SK-N-SH treated with all-trans-retinoic acid at 6 μM for 48 hours (cell line): ENCODE measurements around the gene LAP3.

ENCODE experiments used
- ATAC-seq: fragments of 200-7000 bp; cut with Tn5 transposase; 3 replicates; pipeline ENCODE4 v1.9.1; 2020; ENCODE audit warnings: mild to moderate bottlenecking, moderate library complexity
- ARNTL ChIP-seq: fragments of 450-650 bp; formaldehyde crosslinking; IDR thresholded peaks from 2 replicates; pipeline ENCODE4 v1.5.0; 2020; ENCODE audit warnings: low read depth, mild to moderate bottlenecking, moderate library complexity, borderline replicate concordance
- BACH2 ChIP-seq: fragments of 250-450 bp; sonication (Bioruptor Pico); IDR thresholded peaks from 2 replicates; pipeline ENCODE4 v1.9.0; 2021; ENCODE audit warnings: mild to moderate bottlenecking, borderline replicate concordance
- ESRRG ChIP-seq: fragments of 250-450 bp; sonication (Bioruptor Pico); IDR thresholded peaks from 2 replicates; pipeline ENCODE4 v1.6.1; 2021; ENCODE audit warnings: mild to moderate bottlenecking
- ISL1 ChIP-seq: fragments of 250-450 bp; sonication (Bioruptor Pico); IDR thresholded peaks from 2 replicates; pipeline ENCODE4 v2.1.2; 2022; ENCODE audit warnings: mild to moderate bottlenecking, moderate library complexity
- OSR1 ChIP-seq: fragments of 250-450 bp; sonication (Bioruptor Pico); IDR thresholded peaks from 2 replicates; pipeline ENCODE4 v1.8.0; 2022; ENCODE audit warnings: moderate library complexity, mild to moderate bottlenecking, inconsistent platforms
- RARB ChIP-seq: fragments of 250-450 bp; sonication (Bioruptor Pico); IDR thresholded peaks from 2 replicates; pipeline ENCODE4 v1.8.0; 2021; ENCODE audit warnings: mild to moderate bottlenecking, moderate library complexity
- ZC3H10 ChIP-seq: fragments of 250-450 bp; sonication (Bioruptor Pico); IDR thresholded peaks from 2 replicates; pipeline ENCODE4 v1.5.1; 2021; ENCODE audit warnings: mild to moderate bottlenecking, moderate library complexity
- ZFP3 ChIP-seq: fragments of 250-450 bp; sonication (Bioruptor Pico); IDR thresholded peaks from 2 replicates; pipeline ENCODE4 v1.5.0; 2020; ENCODE audit warnings: mild to moderate bottlenecking, moderate library complexity
- ZNF565 ChIP-seq: fragments of 450-650 bp; formaldehyde crosslinking; conservative IDR thresholded peaks from 2 replicates; pipeline ENCODE4 v1.5.0; 2020; ENCODE audit warnings: low read depth, mild to moderate bottlenecking, moderate library complexity
- ZNF8 ChIP-seq: fragments of 450-650 bp; formaldehyde crosslinking; IDR thresholded peaks from 2 replicates; pipeline ENCODE4 v1.5.0; 2020; ENCODE audit warnings: mild to moderate bottlenecking, moderate library complexity
- TF ChIP-seq, protein P1 (sequence below): fragments of 250-450 bp; sonication (Bioruptor Pico); IDR thresholded peaks from 2 replicates; pipeline ENCODE4 v1.5.1; 2021; ENCODE audit warnings: mild to moderate bottlenecking, moderate library complexity
- TF ChIP-seq, protein P2 (sequence below): fragments of 250-450 bp; sonication (Bioruptor Pico); IDR thresholded peaks from 2 replicates; pipeline ENCODE4 v1.5.0; 2020; ENCODE audit warnings: mild to moderate bottlenecking, moderate library complexity
- TF ChIP-seq, protein P3 (sequence below): fragments of 250-450 bp; sonication (Bioruptor Pico); IDR thresholded peaks from 2 replicates; pipeline ENCODE4 v1.8.0; 2021; ENCODE audit warnings: low read depth, mild to moderate bottlenecking, moderate library complexity, borderline replicate concordance
- TF ChIP-seq, protein P4 (sequence below): fragments of 250-450 bp; sonication (Bioruptor Pico); IDR thresholded peaks from 2 replicates; pipeline ENCODE4 v1.5.1; 2020; ENCODE audit warnings: low read depth, mild to moderate bottlenecking, moderate library complexity
- TF ChIP-seq, protein P5 (sequence below): fragments of 250-450 bp; sonication (Bioruptor Pico); IDR thresholded peaks from 2 replicates; pipeline ENCODE4 v1.8.0; 2020; ENCODE audit warnings: mild to moderate bottlenecking, moderate library complexity, borderline replicate concordance

The LAP3 gene

DNA sequence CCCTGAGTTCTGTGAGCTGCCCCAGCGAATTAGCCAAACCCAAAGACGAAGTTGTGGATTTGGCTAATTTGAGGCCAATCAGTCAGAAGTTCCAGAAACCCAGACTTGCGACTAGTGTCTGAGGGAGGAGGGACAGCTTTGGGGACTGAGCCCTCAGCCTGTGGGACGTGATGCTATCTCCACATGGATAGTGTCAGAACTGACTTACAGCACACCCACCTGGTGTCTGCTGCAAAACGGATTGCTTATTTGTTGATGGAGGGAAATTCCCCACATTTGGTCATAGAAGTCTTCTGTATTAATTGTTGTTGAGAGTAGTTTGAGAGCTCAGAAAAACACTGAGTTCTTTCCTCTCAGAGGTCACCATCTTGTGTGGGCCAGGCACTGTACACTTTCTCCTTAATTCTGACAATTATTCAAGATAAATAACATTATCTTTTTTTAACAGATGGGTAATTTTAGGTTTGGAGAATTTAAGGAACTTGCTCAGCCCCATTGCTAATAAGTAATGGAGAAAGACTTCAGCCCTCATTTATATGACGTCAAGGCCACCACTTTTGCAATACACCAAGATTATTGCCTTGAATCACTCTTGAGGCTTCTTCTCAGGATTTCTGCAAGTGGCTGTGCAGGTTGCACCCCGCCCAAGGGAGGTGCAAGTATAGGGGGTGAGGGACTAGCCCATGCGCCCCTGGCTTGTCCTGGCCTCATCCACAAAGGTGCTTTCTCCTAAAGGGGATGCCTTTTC lies 45.3 kb upstream of the LAP3 start:
- ATAC-seq = no peak
- TF ChIP-seq, protein P1, sequence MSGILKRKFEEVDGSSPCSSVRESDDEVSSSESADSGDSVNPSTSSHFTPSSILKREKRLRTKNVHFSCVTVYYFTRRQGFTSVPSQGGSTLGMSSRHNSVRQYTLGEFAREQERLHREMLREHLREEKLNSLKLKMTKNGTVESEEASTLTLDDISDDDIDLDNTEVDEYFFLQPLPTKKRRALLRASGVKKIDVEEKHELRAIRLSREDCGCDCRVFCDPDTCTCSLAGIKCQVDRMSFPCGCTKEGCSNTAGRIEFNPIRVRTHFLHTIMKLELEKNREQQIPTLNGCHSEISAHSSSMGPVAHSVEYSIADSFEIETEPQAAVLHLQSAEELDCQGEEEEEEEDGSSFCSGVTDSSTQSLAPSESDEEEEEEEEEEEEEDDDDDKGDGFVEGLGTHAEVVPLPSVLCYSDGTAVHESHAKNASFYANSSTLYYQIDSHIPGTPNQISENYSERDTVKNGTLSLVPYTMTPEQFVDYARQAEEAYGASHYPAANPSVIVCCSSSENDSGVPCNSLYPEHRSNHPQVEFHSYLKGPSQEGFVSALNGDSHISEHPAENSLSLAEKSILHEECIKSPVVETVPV (CRISPR knock-in tag) = no peak

DNA sequence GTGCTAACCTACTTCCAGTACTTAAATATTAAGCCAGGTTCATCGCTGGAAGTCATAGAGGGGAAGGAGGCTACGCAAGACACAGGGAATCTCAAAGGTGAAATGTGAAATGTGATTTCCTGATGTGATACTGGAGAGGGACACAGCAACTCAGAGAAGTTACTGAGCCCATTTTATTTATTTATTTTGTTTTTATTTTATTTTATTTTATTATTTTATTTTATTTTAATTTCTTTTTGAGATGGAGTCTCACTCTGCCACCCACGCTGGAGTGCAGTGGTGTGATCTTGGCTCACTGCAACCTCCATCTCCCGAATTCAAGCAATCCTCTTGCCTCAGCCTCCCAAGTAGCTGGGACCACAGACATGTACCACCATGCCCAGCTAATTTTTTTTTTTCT lies 42.3 kb upstream of the LAP3 start:
- no peak for ATAC-seq

DNA sequence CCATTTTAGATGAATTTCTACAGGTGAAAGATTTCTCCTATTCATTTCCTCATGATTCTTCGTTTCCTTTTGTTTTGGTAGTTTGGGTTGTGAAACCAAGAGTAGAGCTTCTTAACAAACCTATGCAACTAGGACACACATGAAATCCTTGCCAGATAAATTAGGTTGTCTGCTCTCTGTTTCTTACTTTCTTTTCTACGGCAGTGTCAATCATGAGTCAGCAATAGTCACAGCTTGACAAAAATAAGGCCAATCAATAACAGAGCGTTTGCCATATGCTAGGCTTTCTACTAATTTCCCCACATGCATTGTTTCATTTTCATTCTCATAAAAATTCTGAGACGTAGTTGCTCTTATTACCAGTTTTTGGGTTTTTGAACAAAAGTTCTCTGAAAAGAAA lies 41.8 kb upstream of the LAP3 start:
- ATAC-seq = no peak
- TF ChIP-seq, protein P1 (CRISPR knock-in tag) = no peak
- TF ChIP-seq, protein P2, sequence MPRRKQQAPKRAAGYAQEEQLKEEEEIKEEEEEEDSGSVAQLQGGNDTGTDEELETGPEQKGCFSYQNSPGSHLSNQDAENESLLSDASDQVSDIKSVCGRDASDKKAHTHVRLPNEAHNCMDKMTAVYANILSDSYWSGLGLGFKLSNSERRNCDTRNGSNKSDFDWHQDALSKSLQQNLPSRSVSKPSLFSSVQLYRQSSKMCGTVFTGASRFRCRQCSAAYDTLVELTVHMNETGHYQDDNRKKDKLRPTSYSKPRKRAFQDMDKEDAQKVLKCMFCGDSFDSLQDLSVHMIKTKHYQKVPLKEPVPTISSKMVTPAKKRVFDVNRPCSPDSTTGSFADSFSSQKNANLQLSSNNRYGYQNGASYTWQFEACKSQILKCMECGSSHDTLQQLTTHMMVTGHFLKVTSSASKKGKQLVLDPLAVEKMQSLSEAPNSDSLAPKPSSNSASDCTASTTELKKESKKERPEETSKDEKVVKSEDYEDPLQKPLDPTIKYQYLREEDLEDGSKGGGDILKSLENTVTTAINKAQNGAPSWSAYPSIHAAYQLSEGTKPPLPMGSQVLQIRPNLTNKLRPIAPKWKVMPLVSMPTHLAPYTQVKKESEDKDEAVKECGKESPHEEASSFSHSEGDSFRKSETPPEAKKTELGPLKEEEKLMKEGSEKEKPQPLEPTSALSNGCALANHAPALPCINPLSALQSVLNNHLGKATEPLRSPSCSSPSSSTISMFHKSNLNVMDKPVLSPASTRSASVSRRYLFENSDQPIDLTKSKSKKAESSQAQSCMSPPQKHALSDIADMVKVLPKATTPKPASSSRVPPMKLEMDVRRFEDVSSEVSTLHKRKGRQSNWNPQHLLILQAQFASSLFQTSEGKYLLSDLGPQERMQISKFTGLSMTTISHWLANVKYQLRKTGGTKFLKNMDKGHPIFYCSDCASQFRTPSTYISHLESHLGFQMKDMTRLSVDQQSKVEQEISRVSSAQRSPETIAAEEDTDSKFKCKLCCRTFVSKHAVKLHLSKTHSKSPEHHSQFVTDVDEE = no peak
- TF ChIP-seq ZC3H10 (CRISPR knock-in tag) (no peak), RARB (no peak), ZNF8 (no peak), ZNF565 (no peak), ARNTL (CRISPR knock-in tag) (no peak), ISL1 (CRISPR knock-in tag) (no peak), ZFP3 (CRISPR knock-in tag) (no peak), BACH2 (CRISPR knock-in tag) (no peak)
- TF ChIP-seq, protein P3, sequence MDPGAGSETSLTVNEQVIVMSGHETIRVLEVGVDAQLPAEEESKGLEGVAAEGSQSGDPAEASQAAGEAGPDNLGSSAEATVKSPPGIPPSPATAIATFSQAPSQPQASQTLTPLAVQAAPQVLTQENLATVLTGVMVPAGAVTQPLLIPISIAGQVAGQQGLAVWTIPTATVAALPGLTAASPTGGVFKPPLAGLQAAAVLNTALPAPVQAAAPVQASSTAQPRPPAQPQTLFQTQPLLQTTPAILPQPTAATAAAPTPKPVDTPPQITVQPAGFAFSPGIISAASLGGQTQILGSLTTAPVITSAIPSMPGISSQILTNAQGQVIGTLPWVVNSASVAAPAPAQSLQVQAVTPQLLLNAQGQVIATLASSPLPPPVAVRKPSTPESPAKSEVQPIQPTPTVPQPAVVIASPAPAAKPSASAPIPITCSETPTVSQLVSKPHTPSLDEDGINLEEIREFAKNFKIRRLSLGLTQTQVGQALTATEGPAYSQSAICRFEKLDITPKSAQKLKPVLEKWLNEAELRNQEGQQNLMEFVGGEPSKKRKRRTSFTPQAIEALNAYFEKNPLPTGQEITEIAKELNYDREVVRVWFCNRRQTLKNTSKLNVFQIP = no peak

More for the DNA sequence above, 42.3 kb upstream of the LAP3 start:
- TF ChIP-seq RARB = no peak
- TF ChIP-seq ESRRG = no peak
- no peak for TF ChIP-seq ZC3H10 (CRISPR knock-in tag)
- TF ChIP-seq ARNTL (CRISPR knock-in tag) = no peak
- TF ChIP-seq, protein P4, sequence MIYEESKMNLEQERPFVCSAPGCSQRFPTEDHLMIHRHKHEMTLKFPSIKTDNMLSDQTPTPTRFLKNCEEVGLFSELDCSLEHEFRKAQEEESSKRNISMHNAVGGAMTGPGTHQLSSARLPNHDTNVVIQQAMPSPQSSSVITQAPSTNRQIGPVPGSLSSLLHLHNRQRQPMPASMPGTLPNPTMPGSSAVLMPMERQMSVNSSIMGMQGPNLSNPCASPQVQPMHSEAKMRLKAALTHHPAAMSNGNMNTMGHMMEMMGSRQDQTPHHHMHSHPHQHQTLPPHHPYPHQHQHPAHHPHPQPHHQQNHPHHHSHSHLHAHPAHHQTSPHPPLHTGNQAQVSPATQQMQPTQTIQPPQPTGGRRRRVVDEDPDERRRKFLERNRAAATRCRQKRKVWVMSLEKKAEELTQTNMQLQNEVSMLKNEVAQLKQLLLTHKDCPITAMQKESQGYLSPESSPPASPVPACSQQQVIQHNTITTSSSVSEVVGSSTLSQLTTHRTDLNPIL = no peak
- TF ChIP-seq, protein P3 = no peak
- TF ChIP-seq ZFP3 (CRISPR knock-in tag) = no peak
- TF ChIP-seq, protein P5, sequence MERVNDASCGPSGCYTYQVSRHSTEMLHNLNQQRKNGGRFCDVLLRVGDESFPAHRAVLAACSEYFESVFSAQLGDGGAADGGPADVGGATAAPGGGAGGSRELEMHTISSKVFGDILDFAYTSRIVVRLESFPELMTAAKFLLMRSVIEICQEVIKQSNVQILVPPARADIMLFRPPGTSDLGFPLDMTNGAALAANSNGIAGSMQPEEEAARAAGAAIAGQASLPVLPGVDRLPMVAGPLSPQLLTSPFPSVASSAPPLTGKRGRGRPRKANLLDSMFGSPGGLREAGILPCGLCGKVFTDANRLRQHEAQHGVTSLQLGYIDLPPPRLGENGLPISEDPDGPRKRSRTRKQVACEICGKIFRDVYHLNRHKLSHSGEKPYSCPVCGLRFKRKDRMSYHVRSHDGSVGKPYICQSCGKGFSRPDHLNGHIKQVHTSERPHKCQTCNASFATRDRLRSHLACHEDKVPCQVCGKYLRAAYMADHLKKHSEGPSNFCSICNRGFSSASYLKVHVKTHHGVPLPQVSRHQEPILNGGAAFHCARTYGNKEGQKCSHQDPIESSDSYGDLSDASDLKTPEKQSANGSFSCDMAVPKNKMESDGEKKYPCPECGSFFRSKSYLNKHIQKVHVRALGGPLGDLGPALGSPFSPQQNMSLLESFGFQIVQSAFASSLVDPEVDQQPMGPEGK (CRISPR knock-in tag) = no peak
- TF ChIP-seq ZNF8 = no peak
- TF ChIP-seq, protein P2 = no peak
- no peak for TF ChIP-seq BACH2 (CRISPR knock-in tag)
- no peak for TF ChIP-seq OSR1 (CRISPR knock-in tag)
